ENCODE data around the gene GNAO1.

GNAO1 gene

GRCh38 chr16:56279132-56279531 lies 87.8 kb downstream of the GNAO1 start:
- Histone ChIP-seq H3K36me3 (ENCODE audit: insufficient read depth, low read length) (no peaks in the 10 kb centered on the region), H3K4me1 (ENCODE audit: insufficient read depth, low read length) (peaks cover 40% of the 10 kb centered on the region), H3K9me3 (ENCODE audit: low read length) (peaks cover 2% of the 10 kb centered on the region), H3K4me3 (ENCODE audit: low read length) (no peak overlapping the region), H2AFZ (ENCODE audit: low read depth, low read length) (no peak overlapping the region), H3K27me3 (ENCODE audit: insufficient read depth, low read length) (no peaks in the 10 kb centered on the region)

GRCh38 chr16:56279914-56280313 lies 88.6 kb downstream of the GNAO1 start:
- no peak overlapping the region for H2AFZ ChIP-seq (ENCODE audit: low read depth, low read length)
- peaks cover 45% of the 10 kb centered on the region for H3K4me1 ChIP-seq (ENCODE audit: insufficient read depth, low read length)
- no peak overlapping the region for H3K4me3 ChIP-seq (ENCODE audit: low read length)
- H3K27me3 ChIP-seq (ENCODE audit: insufficient read depth, low read length): no peaks in the 10 kb centered on the region
- no peaks in the 10 kb centered on the region for H3K9me3 ChIP-seq (ENCODE audit: low read length)
- H3K36me3 ChIP-seq (ENCODE audit: insufficient read depth, low read length): no peaks in the 10 kb centered on the region

- Histone ChIP-seq H2AFZ (ENCODE audit: low read depth, low read length) (no peak overlapping the region), H3K4me1 (ENCODE audit: insufficient read depth, low read length) (peaks cover 46% of the 10 kb centered on the region), H3K4me3 (ENCODE audit: low read length) (peak overlapping the region; percentile 20), H3K9me3 (ENCODE audit: low read length) (no peaks in the 10 kb centered on the region), H3K36me3 (ENCODE audit: insufficient read depth, low read length) (no peaks in the 10 kb centered on the region), H3K27me3 (ENCODE audit: insufficient read depth, low read length) (no peaks in the 10 kb centered on the region)
These were observed 90.0 kb downstream of the GNAO1 start for GRCh38 chr16:56281249-56281805.

DNA sequence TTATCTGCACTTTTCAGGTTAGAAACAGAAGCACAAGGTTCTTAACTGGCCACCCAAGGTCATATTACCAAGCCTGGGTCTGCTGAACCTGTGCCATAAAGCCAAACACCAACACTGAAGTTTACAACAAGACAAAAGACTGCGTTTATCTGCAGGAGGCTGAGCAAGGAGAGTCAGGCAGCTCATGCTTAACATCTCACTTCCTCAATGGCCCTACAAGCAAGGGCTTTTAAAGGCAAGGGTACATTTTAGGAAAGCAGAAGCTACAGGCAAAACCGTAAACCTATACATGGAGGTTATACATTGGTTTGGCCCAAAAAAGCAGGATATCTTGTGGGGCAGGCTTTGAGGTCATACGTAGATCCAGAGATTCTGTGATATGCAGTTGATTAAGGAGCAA lies 91.2 kb downstream of the GNAO1 start:
- no peaks in the 10 kb centered on the region for H3K36me3 ChIP-seq (ENCODE audit: insufficient read depth, low read length)
- H3K9me3 ChIP-seq (ENCODE audit: low read length): no peaks in the 10 kb centered on the region
- H3K4me3 ChIP-seq (ENCODE audit: low read length): no peak overlapping the region
- no peak overlapping the region for H2AFZ ChIP-seq (ENCODE audit: low read depth, low read length)
- peaks cover 38% of the 10 kb centered on the region for H3K4me1 ChIP-seq (ENCODE audit: insufficient read depth, low read length)
- no peaks in the 10 kb centered on the region for H3K27me3 ChIP-seq (ENCODE audit: insufficient read depth, low read length)

GRCh38 chr16:56284521-56284920 lies 93.2 kb downstream of the GNAO1 start:
- no peak overlapping the region for H2AFZ ChIP-seq (ENCODE audit: low read depth, low read length)
- H3K36me3 ChIP-seq (ENCODE audit: insufficient read depth, low read length): no peaks in the 10 kb centered on the region
- no peaks in the 10 kb centered on the region for H3K9me3 ChIP-seq (ENCODE audit: low read length)
- no peak overlapping the region for H3K4me3 ChIP-seq (ENCODE audit: low read length)
- no peaks in the 10 kb centered on the region for H3K27me3 ChIP-seq (ENCODE audit: insufficient read depth, low read length)
- H3K4me1 ChIP-seq (ENCODE audit: insufficient read depth, low read length): peaks cover 33% of the 10 kb centered on the region

DNA sequence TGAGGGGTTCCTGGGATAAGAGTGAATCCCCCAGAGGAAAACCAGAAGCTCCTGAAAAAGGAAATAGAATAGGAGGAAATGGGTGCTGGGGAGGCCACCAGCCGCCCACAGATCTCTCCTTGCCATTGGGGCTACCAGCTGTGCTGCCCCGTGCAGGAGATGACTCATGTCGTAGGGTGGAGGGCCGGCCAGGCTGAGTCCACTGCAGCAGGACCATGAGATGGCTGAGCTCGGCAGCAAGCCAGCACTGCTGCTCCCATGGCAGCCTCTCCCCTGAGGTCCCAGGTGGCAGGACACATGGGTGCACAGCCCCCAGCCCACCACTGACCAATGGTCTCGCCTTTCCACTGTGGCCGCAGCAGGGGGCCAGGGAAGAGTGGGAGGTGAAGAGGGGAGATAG lies 95.5 kb downstream of the GNAO1 start:
- no peaks in the 10 kb centered on the region for H3K27me3 ChIP-seq (ENCODE audit: insufficient read depth, low read length)
- no peaks in the 10 kb centered on the region for H3K36me3 ChIP-seq (ENCODE audit: insufficient read depth, low read length)
- peaks cover 26% of the 10 kb centered on the region for H3K4me1 ChIP-seq (ENCODE audit: insufficient read depth, low read length)
- no peaks in the 10 kb centered on the region for H3K9me3 ChIP-seq (ENCODE audit: low read length)
- H2AFZ ChIP-seq (ENCODE audit: low read depth, low read length): no peak overlapping the region
- H3K4me3 ChIP-seq (ENCODE audit: low read length): no peak overlapping the region

DNA sequence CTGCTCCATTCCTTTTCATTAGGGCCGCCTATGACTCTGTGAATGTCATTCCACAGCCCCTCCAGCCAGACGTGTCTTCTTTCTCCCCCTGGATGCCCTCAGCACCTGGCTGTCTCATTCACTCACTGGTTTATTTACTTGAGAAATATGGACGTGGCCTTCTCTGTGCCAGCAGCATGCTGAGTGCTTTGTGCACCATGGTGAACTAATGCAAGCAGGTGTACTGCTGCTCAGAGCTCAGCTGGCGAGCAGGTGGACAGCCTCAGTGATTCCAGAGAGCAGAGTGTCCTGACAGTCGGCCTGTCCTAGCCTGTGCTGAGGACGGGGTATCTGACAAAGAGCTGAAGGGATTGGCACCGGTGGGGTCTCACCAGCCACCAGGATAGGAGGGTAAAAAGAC lies 96.7 kb downstream of the GNAO1 start:
- Histone ChIP-seq H3K4me1 (ENCODE audit: insufficient read depth, low read length) (peaks cover 14% of the 10 kb centered on the region), H2AFZ (ENCODE audit: low read depth, low read length) (no peak overlapping the region), H3K27me3 (ENCODE audit: insufficient read depth, low read length) (no peaks in the 10 kb centered on the region), H3K9me3 (ENCODE audit: low read length) (no peaks in the 10 kb centered on the region), H3K4me3 (ENCODE audit: low read length) (no peak overlapping the region), H3K36me3 (ENCODE audit: insufficient read depth, low read length) (no peaks in the 10 kb centered on the region)

GRCh38 chr16:56289416-56289815 lies 98.1 kb downstream of the GNAO1 start:
- Histone ChIP-seq H3K4me1 (ENCODE audit: insufficient read depth, low read length) (peaks cover 20% of the 10 kb centered on the region), H2AFZ (ENCODE audit: low read depth, low read length) (no peak overlapping the region), H3K9me3 (ENCODE audit: low read length) (no peaks in the 10 kb centered on the region), H3K27me3 (ENCODE audit: insufficient read depth, low read length) (no peaks in the 10 kb centered on the region), H3K36me3 (ENCODE audit: insufficient read depth, low read length) (no peaks in the 10 kb centered on the region), H3K4me3 (ENCODE audit: low read length) (no peak overlapping the region)

DNA sequence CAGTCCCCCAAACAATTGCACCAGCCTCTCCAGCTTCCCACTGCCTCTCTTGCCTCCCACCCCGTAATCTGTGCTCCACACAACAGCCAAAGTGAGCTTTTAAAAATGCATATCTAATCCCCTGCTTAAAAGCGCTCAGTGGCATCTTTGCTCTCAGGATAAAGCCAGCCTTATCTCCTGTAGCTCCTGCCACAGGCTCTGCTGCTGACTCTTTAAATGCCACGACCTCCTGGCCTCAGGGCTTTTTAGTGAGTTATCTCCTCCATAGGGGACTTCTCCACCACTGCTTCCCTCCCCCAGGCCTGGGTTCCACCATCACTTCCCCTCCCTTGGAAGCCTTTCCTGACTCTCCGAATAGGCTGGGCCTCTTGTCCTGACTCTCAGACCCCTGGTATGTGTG lies 98.6 kb downstream of the GNAO1 start:
- Histone ChIP-seq H2AFZ (ENCODE audit: low read depth, low read length) (no peak overlapping the region), H3K4me1 (ENCODE audit: insufficient read depth, low read length) (peaks cover 20% of the 10 kb centered on the region), H3K9me3 (ENCODE audit: low read length) (no peaks in the 10 kb centered on the region), H3K27me3 (ENCODE audit: insufficient read depth, low read length) (no peaks in the 10 kb centered on the region), H3K36me3 (ENCODE audit: insufficient read depth, low read length) (no peaks in the 10 kb centered on the region), H3K4me3 (ENCODE audit: low read length) (no peak overlapping the region)

GRCh38 chr16:56294014-56294413 lies 102.7 kb downstream of the GNAO1 start:
- H2AFZ ChIP-seq (ENCODE audit: low read depth, low read length): no peak overlapping the region
- no peak overlapping the region for H3K4me3 ChIP-seq (ENCODE audit: low read length)
- H3K36me3 ChIP-seq (ENCODE audit: insufficient read depth, low read length): no peaks in the 10 kb centered on the region
- H3K9me3 ChIP-seq (ENCODE audit: low read length): no peaks in the 10 kb centered on the region
- H3K27me3 ChIP-seq (ENCODE audit: insufficient read depth, low read length): no peaks in the 10 kb centered on the region
- peaks cover 53% of the 10 kb centered on the region for H3K4me1 ChIP-seq (ENCODE audit: insufficient read depth, low read length)

GRCh38 chr16:56294579-56294978 lies 103.3 kb downstream of the GNAO1 start:
- no peak overlapping the region for H3K4me3 ChIP-seq (ENCODE audit: low read length)
- no peaks in the 10 kb centered on the region for H3K36me3 ChIP-seq (ENCODE audit: insufficient read depth, low read length)
- no peaks in the 10 kb centered on the region for H3K9me3 ChIP-seq (ENCODE audit: low read length)
- no peaks in the 10 kb centered on the region for H3K27me3 ChIP-seq (ENCODE audit: insufficient read depth, low read length)
- H3K4me1 ChIP-seq (ENCODE audit: insufficient read depth, low read length): peaks cover 59% of the 10 kb centered on the region
- no peak overlapping the region for H2AFZ ChIP-seq (ENCODE audit: low read depth, low read length)

GRCh38 chr16:56295059-56295665 lies 103.9 kb downstream of the GNAO1 start:
- H3K27me3 ChIP-seq (ENCODE audit: insufficient read depth, low read length): no peaks in the 10 kb centered on the region
- H3K36me3 ChIP-seq (ENCODE audit: insufficient read depth, low read length): no peaks in the 10 kb centered on the region
- no peak overlapping the region for H3K4me3 ChIP-seq (ENCODE audit: low read length)
- no peak overlapping the region for H2AFZ ChIP-seq (ENCODE audit: low read depth, low read length)
- no peaks in the 10 kb centered on the region for H3K9me3 ChIP-seq (ENCODE audit: low read length)
- H3K4me1 ChIP-seq (ENCODE audit: insufficient read depth, low read length): peaks cover 60% of the 10 kb centered on the region

GRCh38 chr16:56295739-56296527 lies 104.6 kb downstream of the GNAO1 start:
- Histone ChIP-seq H2AFZ (ENCODE audit: low read depth, low read length) (peak overlapping the region; percentile 4), H3K36me3 (ENCODE audit: insufficient read depth, low read length) (no peaks in the 10 kb centered on the region), H3K4me1 (ENCODE audit: insufficient read depth, low read length) (peaks cover 66% of the 10 kb centered on the region), H3K9me3 (ENCODE audit: low read length) (no peaks in the 10 kb centered on the region), H3K27me3 (ENCODE audit: insufficient read depth, low read length) (no peaks in the 10 kb centered on the region), H3K4me3 (ENCODE audit: low read length) (no peak overlapping the region)
